Coronary artery (tissue), 2 donors: Measurements from ENCODE around the gene PLA2G4E.

Source experiments
- DNase-seq: peaks from one replicate; pipeline ENCODE4 v3.0.0-alpha.2; 2017; ENCODE audit warnings: low spot score
- H3K27ac ChIP-seq, 2 donors: fragments of 200-600 bp; sonication (generic); one replicate each; pipeline ENCODE4 v1.5.1; 2016 to 2019
- H3K4me3 ChIP-seq: fragments of 200-600 bp; sonication (generic); 2 replicates; pipeline ENCODE4 v1.5.1; 2016; ENCODE audit warnings: mild to moderate bottlenecking, moderate library complexity
- CTCF ChIP-seq: fragments of 200-600 bp; sonication (generic); IDR thresholded peaks from one replicate; pipeline ENCODE4 v1.5.1; 2019; ENCODE audit warnings: antibody characterized with exemption

PLA2G4E gene

GRCh38 chr15:42059661-42060476 lies 39.0 kb upstream of the PLA2G4E start:
- peak; percentile 72 for DNase-seq
- peak; percentile 78 for TF ChIP-seq CTCF
- no peak overlapping the region for H3K4me3 ChIP-seq
- no peak overlapping the region for H3K27ac ChIP-seq

GRCh38 chr15:42058791-42059190 lies 37.9 kb upstream of the PLA2G4E start:
- H3K27ac ChIP-seq = no peak overlapping the region
- TF ChIP-seq CTCF = no peak
- H3K4me3 ChIP-seq = no peak overlapping the region
- DNase-seq = peak; percentile 7

- no peak overlapping the region for H3K27ac ChIP-seq
- peak; percentile 67 for DNase-seq
- TF ChIP-seq CTCF = no peak
- peak overlapping the region; percentile 52 for H3K4me3 ChIP-seq
These were observed 37.2 kb upstream of the PLA2G4E start for GRCh38 chr15:42057799-42058646.

GRCh38 chr15:42056934-42057798 lies 36.3 kb upstream of the PLA2G4E start:
- peak; percentile 37 for TF ChIP-seq CTCF
- H3K27ac ChIP-seq = no peak overlapping the region

GRCh38 chr15:42053914-42054313 lies 33.1 kb upstream of the PLA2G4E start:
- DNase-seq = peak; percentile 17
- no peak overlapping the region for H3K4me3 ChIP-seq
- no peak overlapping the region for H3K27ac ChIP-seq
- no peak for TF ChIP-seq CTCF

More at GRCh38 chr15:42056934-42057798, 36.3 kb upstream of the PLA2G4E start:
- peak; percentile 74 for DNase-seq
- peak overlapping the region; percentile 52 for H3K4me3 ChIP-seq

- H3K27ac ChIP-seq = no peak overlapping the region
- H3K4me3 ChIP-seq = no peak overlapping the region
- no peak for TF ChIP-seq CTCF
- DNase-seq = peak; percentile 66
These were observed 32.2 kb upstream of the PLA2G4E start for GRCh38 chr15:42053010-42053409.
